DMS114 treated with DMSO at 0.1 percent for 48 hours (cell line): ENCODE data around the gene SVOP.
"Not testable (repeated sequence)": the region's sequence is repeated elsewhere in the genome, so short reads cannot be mapped to it uniquely, and the experiment has no call there.

Source experiments
- DNase-seq: peaks from one replicate; lab custom pipeline; 2025; ENCODE audit not compliant: unreplicated experiment; lab: John Stamatoyannopoulos, UW

SVOP gene

GRCh38 chr12:109033239-109034196 is 12.7 kb upstream of the SVOP start:
- no peak for DNase-seq

DNA sequence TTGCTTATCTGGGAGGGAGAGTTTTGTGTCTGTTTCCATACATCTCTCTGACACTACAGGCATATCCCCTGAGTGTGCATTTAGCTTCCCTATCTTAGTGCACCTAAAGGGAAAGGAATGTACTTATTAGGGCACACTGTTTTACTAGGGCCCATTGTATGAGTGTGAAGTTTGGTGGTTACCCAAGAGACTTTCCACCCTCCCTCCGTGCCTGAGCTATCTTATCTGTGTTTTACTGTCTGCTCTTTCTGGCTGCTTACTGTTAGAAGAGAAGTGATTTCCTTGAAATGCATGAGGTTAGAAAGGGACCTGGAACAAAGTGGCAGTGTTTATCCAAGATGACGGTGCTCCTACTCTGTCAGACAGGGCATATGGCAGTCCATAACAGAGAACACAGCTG is 8.5 kb upstream of the SVOP start:
- DNase-seq = no peak

DNA sequence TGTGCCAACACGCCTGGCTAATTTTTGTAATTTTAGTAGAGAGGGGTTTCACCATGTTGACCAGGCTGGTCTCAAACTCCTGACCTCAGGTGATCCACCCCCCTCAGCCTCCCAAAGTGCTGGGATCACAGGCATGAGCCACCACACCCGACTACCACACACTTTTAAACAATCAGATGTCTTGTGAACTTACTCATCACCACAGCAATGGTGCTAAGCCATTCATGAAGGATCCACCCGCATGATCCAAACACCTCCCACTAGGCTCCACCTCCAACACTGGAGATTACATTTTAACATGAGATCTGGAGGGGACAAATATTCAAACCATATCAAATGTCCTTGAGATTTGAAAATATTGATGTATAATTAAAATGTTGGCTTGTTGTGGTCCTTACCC is 7.8 kb upstream of the SVOP start:
- not testable (repeated sequence) for DNase-seq

DNA sequence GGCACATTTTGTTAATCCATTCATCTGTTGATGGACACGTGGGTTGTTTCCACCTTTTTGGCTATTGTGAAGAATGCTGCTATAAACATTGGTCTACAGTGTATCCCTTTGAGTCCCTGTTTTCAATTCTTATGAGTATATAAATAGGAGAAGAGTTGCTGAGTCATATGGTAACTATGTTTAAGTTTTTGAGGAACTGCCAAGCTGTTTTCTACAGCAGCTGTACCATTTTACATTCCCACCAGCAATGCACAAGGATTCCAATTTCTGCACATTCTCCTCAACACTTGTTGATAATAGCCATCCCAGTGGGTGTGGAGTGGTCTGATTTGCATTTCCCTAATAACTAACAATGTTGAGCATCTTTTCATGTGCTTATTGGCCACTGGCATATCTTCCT is 6.9 kb upstream of the SVOP start:
- no peak for DNase-seq

DNA sequence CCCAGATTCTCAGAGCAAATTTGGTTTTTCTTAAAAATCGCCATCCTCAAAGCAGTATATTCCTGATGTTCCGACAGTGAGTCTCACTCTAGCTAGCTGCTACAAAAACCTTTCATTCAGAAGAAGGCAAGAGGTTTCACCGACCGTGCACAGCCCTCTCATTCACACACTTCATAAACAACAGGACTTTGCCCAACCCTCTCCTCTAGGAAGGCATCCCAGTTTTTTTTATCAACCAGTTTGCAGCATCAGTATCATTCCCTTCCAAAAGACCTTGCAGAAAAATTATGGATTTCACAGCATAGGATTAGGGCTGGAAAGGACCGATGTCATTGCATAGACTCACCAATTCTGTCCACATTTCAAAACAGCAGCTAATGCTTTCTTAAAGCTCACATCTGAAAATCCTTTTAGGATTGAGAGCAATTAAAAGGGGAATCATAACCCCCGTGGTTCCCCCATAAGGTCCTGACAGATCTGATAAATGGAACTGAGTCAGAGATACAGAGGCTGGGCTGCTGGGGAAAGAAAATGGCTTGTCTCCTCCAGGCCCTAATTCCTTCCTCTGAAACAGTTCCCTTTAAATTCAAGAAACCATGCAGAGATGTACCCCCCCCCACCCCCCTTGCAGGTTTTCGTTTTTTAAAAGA is 597 bp downstream of the SVOP start:
- DNase-seq = no peak

- no peak for DNase-seq
Measured at GRCh38 chr12:109018296-109018695, 2.6 kb downstream of the SVOP start.

GRCh38 chr12:109016978-109017377 is 3.9 kb downstream of the SVOP start:
- no peak for DNase-seq

DNA sequence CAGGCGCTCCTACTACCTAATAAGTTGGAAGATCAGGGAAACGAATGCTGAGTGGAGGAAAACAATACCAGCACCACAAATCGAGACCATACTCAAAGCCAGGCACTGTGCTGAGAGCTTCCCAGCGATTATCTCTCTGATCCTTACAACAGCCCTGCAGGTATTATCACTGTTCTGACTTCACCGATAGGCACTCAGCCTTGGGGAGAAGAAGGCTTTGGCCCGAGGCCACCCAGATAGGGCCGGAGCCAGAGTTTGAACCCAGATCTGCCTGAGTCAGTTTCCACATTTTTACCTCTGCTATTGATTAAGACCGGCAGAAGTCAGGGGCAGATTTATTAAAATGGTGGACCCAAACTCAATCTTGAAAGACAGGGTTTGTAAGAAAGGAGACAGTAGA is 4.9 kb downstream of the SVOP start:
- no peak for DNase-seq

- DNase-seq = no peak
Measured at GRCh38 chr12:109014984-109015765, 5.7 kb downstream of the SVOP start.

DNA sequence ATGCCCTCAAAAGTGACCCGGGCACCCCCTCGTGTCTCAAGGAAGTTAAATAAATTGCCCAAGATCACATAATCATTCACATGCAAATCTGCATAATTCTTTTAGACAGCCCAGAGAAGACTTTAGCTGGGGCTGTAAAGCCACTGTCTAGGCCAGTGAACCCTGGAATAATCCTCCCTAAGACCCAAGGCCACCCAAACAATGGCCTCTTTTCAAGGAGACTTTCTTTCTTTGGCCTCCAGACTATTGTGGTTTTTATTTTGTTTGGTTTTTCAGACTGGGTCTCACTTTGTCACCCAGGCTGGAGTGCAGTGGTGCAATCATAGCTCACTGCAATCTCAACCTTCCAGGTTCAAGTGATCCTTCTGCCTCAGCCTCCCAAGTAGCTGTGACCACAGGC is 10.6 kb downstream of the SVOP start:
- DNase-seq = no peak

DNA sequence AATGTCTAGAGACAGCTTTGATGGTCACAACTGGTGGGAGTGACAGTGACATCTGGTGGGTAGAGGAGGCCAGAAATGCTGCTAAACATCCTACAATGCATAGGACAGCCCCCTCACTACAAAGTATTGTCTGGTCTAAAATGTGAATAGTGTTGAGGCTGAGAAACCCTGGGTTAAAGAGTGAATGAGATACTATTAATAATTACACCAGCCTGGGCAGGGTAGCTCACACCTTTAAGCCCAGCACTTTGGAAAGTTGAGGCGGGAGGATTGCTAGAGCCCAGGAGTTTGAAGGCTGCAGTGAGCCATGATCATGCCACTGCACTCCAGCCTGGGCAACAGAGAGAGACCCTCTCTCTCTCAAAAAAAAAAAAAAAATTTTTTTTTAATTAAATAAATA is 11.1 kb downstream of the SVOP start:
- no peak for DNase-seq

DNA sequence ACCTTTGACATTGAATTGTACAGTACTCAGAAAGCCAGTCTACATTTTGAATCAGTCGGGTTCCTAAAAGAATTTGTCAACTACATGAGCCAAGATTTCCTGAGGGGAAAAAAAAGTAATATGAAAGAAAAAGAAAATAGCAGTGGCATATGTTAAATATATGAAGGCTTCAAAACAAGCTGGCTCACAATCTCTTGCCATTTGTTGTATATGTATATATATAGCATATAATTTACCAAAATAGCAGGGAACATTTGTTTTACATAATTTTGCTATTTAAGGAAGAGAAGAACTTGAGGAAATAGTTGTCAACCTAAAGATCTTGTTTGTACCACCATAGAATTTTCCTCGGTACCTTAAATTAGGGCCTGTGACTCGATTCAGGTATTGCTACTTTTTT is 16.9 kb downstream of the SVOP start:
- no peak for DNase-seq

DNA sequence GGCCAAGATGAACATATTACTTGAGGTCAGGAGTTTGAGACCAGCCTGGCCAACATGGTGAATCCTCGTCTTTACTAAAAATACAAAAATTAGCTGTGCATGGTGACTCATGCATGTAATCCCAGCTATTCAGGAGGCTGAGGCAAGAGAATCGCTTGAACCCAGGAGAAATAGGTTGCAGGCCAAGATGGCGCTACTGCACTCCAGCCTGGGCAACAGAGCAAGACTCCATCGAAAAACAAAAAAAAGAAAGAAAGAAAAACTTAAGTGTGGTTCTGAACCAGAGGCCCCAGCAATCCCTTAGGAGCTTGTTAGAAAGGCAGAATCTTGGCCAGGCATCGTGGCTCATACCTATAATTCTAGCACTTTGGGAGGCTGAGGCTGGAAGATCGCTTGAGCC is 24.5 kb downstream of the SVOP start:
- no peak for DNase-seq

DNA sequence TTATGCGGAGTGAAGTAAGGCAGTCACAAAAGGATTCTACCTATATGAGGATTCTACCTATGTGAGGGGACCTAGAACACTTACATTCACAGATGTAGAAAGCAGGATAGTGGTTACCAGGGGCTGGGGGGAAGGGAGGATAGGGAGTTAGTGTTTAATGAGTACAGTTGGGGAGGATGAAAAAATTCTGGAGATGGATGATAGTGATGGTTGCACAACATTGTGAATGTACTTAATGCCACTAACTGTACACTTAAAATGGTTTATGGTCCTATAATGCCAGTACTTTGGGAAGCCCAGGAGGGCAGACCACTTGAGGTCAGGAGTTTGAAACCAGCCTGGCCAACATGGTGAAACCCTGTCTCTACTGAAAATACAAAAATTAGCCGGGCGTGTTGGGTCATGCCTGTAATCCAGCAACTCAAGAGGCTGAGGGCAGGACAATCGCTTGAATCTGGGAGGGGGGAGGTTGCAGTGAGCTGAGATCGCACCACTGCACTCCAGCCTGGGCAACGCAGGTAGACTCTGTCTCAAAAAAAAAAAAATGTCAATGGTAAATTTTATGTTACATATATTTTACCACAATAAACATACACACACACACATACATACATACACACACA is 25.4 kb downstream of the SVOP start:
- DNase-seq = no peak

DNA sequence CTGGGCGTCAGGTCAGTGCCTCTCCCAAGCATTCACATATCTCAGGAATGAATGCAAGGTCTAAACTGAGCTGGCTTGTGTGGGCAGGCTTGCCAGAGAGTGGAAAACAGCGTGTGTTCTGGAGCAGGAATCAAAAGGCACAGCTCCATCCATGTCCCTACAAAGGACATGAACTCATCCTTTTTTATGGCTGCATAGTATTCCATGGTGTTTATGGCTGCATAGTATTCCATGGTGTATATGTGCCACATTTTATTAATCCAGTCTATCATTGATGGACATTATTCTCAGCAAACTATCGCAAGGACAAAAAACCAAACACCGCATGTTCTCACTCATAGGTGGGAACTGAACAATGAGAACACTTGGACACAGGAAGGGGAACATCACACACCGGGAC is 30.8 kb downstream of the SVOP start:
- not testable (repeated sequence) for DNase-seq

- DNase-seq = no peak
Measured at GRCh38 chr12:108989376-108989775, 31.5 kb downstream of the SVOP start.

DNA sequence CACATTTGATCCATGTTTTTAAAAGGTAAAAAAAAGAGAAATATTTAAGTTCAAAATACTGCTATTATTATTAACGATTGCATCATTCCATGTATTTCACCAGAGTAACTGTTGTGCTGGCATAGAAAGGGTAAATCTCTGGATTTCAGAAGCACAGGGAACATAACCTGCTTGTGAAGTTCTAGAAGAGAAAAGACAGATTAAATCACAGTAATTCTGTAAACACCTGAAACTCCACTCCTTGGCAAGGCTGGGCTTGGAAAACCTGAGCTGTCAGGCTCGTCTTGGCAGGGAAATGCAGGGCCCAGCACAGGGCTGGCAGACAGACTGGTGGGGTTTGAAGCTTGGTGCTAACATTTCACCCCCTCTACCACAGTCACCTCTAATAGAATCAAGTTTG is 35.1 kb downstream of the SVOP start:
- no peak for DNase-seq

GRCh38 chr12:108983227-108983626 is 37.6 kb downstream of the SVOP start:
- DNase-seq = no peak

- no peak for DNase-seq
Measured at GRCh38 chr12:108982621-108983219, 38.1 kb downstream of the SVOP start.

GRCh38 chr12:108981835-108982234 is 39.0 kb downstream of the SVOP start:
- DNase-seq = no peak
